ENCODE results near the gene LMAN2L. TPM values are rescaled to one million over a fixed set of nuclear protein-coding genes. Genes with fewer than 3 reads are reported as not detected.

LMAN2L gene
- total RNA-seq, 1 donor from 2014 or later = 33.3 TPM

GRCh38 chr2:96762529-96763311 lies 22.9 kb upstream of the LMAN2L start:
- Mint-ChIP-seq H3K27me3 (ENCODE audit: low read depth) (no peaks in the 10 kb centered on the region), H3K4me1 (peaks cover 56% of the 10 kb centered on the region), H3K9me3 (no peaks in the 10 kb centered on the region), H3K4me3 (peak overlapping the region; percentile 87), H3K36me3 (no peaks in the 10 kb centered on the region), H3K27ac (peak overlapping the region; percentile 88)
- DNase-seq (ENCODE audit: low spot score in 2 of 2, unreplicated experiment in 2 of 2) = no peak
- TF ChIP-seq, protein P1, sequence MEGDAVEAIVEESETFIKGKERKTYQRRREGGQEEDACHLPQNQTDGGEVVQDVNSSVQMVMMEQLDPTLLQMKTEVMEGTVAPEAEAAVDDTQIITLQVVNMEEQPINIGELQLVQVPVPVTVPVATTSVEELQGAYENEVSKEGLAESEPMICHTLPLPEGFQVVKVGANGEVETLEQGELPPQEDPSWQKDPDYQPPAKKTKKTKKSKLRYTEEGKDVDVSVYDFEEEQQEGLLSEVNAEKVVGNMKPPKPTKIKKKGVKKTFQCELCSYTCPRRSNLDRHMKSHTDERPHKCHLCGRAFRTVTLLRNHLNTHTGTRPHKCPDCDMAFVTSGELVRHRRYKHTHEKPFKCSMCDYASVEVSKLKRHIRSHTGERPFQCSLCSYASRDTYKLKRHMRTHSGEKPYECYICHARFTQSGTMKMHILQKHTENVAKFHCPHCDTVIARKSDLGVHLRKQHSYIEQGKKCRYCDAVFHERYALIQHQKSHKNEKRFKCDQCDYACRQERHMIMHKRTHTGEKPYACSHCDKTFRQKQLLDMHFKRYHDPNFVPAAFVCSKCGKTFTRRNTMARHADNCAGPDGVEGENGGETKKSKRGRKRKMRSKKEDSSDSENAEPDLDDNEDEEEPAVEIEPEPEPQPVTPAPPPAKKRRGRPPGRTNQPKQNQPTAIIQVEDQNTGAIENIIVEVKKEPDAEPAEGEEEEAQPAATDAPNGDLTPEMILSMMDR (IDR thresholded peaks at IDR 0.05; ENCODE audit: unreplicated experiment) = no peak

DNA sequence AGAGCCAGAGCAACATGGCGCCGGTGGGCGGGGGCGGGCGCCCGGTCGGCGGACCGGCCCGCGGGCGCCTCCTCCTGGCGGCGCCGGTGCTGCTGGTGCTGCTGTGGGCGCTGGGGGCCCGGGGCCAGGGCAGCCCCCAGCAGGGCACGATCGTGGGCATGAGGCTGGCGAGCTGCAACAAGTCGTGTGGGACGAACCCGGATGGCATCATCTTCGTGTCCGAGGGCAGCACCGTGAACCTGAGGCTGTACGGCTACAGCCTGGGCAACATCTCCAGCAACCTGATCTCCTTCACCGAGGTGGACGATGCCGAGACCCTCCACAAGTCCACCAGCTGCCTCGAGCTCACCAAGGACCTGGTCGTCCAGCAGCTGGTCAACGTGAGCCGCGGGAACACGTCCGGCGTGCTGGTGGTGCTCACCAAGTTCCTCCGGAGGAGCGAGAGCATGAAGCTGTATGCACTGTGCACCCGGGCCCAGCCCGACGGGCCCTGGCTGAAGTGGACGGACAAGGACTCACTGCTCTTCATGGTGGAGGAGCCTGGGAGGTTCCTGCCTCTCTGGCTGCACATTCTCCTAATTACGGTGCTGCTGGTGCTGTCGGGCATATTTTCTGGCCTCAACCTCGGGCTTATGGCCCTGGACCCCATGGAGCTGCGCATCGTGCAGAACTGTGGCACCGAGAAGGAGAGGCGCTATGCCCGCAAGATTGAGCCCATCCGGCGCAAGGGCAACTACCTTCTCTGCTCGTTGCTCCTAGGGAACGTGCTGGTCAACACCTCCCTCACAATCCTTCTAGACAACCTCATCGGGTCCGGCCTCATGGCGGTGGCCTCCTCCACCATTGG lies 21.3 kb upstream of the LMAN2L start:
- peak overlapping the region; percentile 73 for H3K27ac Mint-ChIP-seq
- peak overlapping the region; percentile 87 for H3K4me3 Mint-ChIP-seq
- H3K36me3 Mint-ChIP-seq = no peaks in the 10 kb centered on the region
- no peaks in the 10 kb centered on the region for H3K9me3 Mint-ChIP-seq
- peaks cover 48% of the 10 kb centered on the region for H3K4me1 Mint-ChIP-seq
- DNase-seq (ENCODE audit: low spot score in 2 of 2, unreplicated experiment in 2 of 2) = no peak
- TF ChIP-seq, protein P1 (IDR thresholded peaks at IDR 0.05; ENCODE audit: unreplicated experiment) = peak; percentile 45
- H3K27me3 Mint-ChIP-seq (ENCODE audit: low read depth) = no peaks in the 10 kb centered on the region

GRCh38 chr2:96760036-96760985 lies 20.4 kb upstream of the LMAN2L start, which contains the start of gene CNNM4:
Gene CNNM4, plus strand, starts transcription at chr2:96760902. Its CDS starts 98 bp downstream, at chr2:96761000.
- Mint-ChIP-seq H3K4me1 (peaks cover 47% of the 10 kb centered on the region), H3K36me3 (no peaks in the 10 kb centered on the region), H3K27me3 (ENCODE audit: low read depth) (no peaks in the 10 kb centered on the region), H3K9me3 (no peaks in the 10 kb centered on the region), H3K27ac (peak within 1 kb of the TSS; percentile 74), H3K4me3 (peak within 1 kb of the TSS; percentile 87)
- TF ChIP-seq, protein P1 (IDR thresholded peaks at IDR 0.05; ENCODE audit: unreplicated experiment) = no peak
- DNase-seq (ENCODE audit: low spot score in 2 of 2, unreplicated experiment in 2 of 2) = peak; percentile 84 to 90

- Mint-ChIP-seq H3K9me3 (no peaks in the 10 kb centered on the region), H3K27ac (no peak overlapping the region), H3K36me3 (no peaks in the 10 kb centered on the region), H3K4me3 (peak overlapping the region; percentile 69), H3K4me1 (peaks cover 45% of the 10 kb centered on the region), H3K27me3 (ENCODE audit: low read depth) (no peaks in the 10 kb centered on the region)
- TF ChIP-seq, protein P1 (IDR thresholded peaks at IDR 0.05; ENCODE audit: unreplicated experiment) = no peak
- no peak for DNase-seq (ENCODE audit: low spot score in 2 of 2, unreplicated experiment in 2 of 2)
Observed at GRCh38 chr2:96759548-96759947, 19.7 kb upstream of the LMAN2L start.

DNA sequence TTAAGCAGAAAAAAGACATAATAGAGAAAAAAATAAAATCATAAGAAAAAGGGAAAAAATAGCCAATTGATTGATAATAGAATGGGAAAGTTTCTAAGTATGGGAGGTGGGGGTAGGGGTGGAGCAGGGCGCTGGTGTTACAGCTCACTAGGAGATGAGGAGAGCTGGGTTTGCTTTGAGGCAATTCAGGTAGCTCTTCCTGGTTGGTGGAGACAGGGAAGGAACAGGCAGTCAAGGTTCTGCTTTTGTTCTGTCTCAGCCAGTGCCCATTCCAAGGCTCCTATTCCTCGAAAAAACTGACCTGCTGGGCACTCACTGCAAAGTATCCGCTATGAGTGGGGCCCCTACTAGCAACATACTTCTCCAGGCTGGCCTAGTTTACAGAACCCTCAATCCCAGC lies 19.1 kb upstream of the LMAN2L start:
- Mint-ChIP-seq H3K9me3 (no peaks in the 10 kb centered on the region), H3K4me1 (peaks cover 39% of the 10 kb centered on the region), H3K27me3 (ENCODE audit: low read depth) (no peaks in the 10 kb centered on the region), H3K4me3 (no peak overlapping the region), H3K27ac (no peak overlapping the region), H3K36me3 (no peaks in the 10 kb centered on the region)
- DNase-seq (ENCODE audit: low spot score in 2 of 2, unreplicated experiment in 2 of 2) = no peak
- TF ChIP-seq, protein P1 (IDR thresholded peaks at IDR 0.05; ENCODE audit: unreplicated experiment) = no peak

Measured in mesothelial cell of epicardium (in vitro differentiated cells).